ENCODE measurements around the gene DMRTB1.
"Not testable (repeated sequence)": the region's sequence is repeated elsewhere in the genome, so short reads cannot be mapped to it uniquely, and the experiment has no call there.

DNA sequence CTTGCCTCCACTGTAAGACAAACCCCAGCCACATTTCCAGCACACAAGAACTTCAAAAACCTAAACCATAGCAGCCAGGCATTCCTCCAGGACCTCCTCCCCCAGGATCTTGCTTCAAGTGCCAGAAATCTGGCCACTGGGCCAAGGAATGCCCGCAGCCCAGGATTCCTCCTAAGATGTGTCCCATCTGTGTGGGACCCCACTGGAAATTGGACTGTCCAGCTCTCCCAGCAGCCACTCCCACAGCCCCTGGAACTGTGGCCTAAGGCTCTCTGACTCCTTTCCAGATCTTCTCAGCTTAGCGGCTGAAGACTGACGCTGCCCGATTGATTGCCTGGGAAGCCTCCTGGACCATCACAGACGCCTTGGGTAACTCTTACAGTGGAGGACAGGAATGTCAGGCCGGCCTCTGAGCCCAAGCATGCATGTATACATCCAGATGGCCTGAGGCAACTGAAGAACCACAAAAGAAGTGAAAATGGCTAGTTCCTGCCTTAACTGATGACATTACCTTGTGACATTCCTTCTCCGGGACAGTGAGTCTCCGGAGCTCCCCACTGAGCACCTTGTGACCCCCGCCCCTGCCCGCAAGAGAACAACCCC, 24.7 kb upstream of the DMRTB1 start:
- TF ChIP-seq, protein P1, sequence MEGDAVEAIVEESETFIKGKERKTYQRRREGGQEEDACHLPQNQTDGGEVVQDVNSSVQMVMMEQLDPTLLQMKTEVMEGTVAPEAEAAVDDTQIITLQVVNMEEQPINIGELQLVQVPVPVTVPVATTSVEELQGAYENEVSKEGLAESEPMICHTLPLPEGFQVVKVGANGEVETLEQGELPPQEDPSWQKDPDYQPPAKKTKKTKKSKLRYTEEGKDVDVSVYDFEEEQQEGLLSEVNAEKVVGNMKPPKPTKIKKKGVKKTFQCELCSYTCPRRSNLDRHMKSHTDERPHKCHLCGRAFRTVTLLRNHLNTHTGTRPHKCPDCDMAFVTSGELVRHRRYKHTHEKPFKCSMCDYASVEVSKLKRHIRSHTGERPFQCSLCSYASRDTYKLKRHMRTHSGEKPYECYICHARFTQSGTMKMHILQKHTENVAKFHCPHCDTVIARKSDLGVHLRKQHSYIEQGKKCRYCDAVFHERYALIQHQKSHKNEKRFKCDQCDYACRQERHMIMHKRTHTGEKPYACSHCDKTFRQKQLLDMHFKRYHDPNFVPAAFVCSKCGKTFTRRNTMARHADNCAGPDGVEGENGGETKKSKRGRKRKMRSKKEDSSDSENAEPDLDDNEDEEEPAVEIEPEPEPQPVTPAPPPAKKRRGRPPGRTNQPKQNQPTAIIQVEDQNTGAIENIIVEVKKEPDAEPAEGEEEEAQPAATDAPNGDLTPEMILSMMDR (conservative IDR thresholded peaks at IDR 0.05; ENCODE audit: low read depth, low read length): not testable (repeated sequence)
- TF ChIP-seq, protein P2, sequence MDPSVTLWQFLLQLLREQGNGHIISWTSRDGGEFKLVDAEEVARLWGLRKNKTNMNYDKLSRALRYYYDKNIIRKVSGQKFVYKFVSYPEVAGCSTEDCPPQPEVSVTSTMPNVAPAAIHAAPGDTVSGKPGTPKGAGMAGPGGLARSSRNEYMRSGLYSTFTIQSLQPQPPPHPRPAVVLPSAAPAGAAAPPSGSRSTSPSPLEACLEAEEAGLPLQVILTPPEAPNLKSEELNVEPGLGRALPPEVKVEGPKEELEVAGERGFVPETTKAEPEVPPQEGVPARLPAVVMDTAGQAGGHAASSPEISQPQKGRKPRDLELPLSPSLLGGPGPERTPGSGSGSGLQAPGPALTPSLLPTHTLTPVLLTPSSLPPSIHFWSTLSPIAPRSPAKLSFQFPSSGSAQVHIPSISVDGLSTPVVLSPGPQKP (IDR thresholded peaks at IDR 0.05; ENCODE audit: borderline replicate concordance, low read depth, low read length): not testable (repeated sequence)
- TF ChIP-seq POLR2A, CHD1, FOS (IDR thresholded peaks at IDR 0.05; ENCODE audit: low read depth, low read length): not testable (repeated sequence)
